Memory B cell (primary cell): ENCODE data around the gene CCDC63.

Experiments used
- ATAC-seq: fragments of 150-1000 bp; cut with Tn5 transposase; 2 replicates; pipeline ENCODE4 v1.10.0; 2021; ENCODE audit warnings: low read depth, mild to moderate bottlenecking, moderate library complexity
- DNase-seq, 2 donors: peaks; one replicate each; pipeline ENCODE4 v3.0.0; 2022; ENCODE audit warnings: low spot score in 2 of 2
- H3K27ac Mint-ChIP-seq: one replicate; pipeline ENCODE4 v1.8.0; 2022; ENCODE audit warnings: mild to moderate bottlenecking, moderate library complexity, mixed read lengths
- H3K27me3 Mint-ChIP-seq: one replicate; pipeline ENCODE4 v1.8.0; 2022; ENCODE audit warnings: mixed read lengths
- H3K36me3 Mint-ChIP-seq: one replicate; pipeline ENCODE4 v1.8.0; 2022; ENCODE audit warnings: mild to moderate bottlenecking, mixed read lengths
- H3K4me1 Mint-ChIP-seq: one replicate; pipeline ENCODE4 v1.8.0; 2022; ENCODE audit warnings: mixed read lengths
- H3K4me3 Mint-ChIP-seq: one replicate; pipeline ENCODE4 v1.8.0; 2022; ENCODE audit warnings: mild to moderate bottlenecking, moderate library complexity, mixed read lengths
- H3K9me3 Mint-ChIP-seq: one replicate; pipeline ENCODE4 v1.8.0; 2022; ENCODE audit warnings: mixed read lengths

CCDC63 gene

GRCh38 chr12:110912263-110912662 lies 65.5 kb downstream of the CCDC63 start:
- H3K4me3 Mint-ChIP-seq = no peak overlapping the region
- H3K27ac Mint-ChIP-seq = peak overlapping the region; percentile 97
- H3K27me3 Mint-ChIP-seq = no peaks in the 10 kb centered on the region
- ATAC-seq (no peak), DNase-seq (no peak)
- peaks cover 36% of the 10 kb centered on the region for H3K4me1 Mint-ChIP-seq
- no peaks in the 10 kb centered on the region for H3K9me3 Mint-ChIP-seq
- H3K36me3 Mint-ChIP-seq = no peaks in the 10 kb centered on the region

GRCh38 chr12:110913119-110914056 lies 66.6 kb downstream of the CCDC63 start:
- Mint-ChIP-seq H3K27me3 (no peaks in the 10 kb centered on the region), H3K27ac (peak overlapping the region; percentile 97), H3K36me3 (no peaks in the 10 kb centered on the region), H3K4me1 (peaks cover 30% of the 10 kb centered on the region), H3K4me3 (no peak overlapping the region), H3K9me3 (no peaks in the 10 kb centered on the region)
- ATAC-seq (peak; percentile 95), DNase-seq (peak; percentile 37 to 69)

GRCh38 chr12:110916295-110916875 lies 69.6 kb downstream of the CCDC63 start:
- DNase-seq = no peak
- no peak for ATAC-seq
- H3K27me3 Mint-ChIP-seq = peaks cover 1% of the 10 kb centered on the region
- no peaks in the 10 kb centered on the region for H3K36me3 Mint-ChIP-seq
- H3K27ac Mint-ChIP-seq = peak overlapping the region; percentile 8
- H3K9me3 Mint-ChIP-seq = no peaks in the 10 kb centered on the region
- peaks cover 32% of the 10 kb centered on the region for H3K4me1 Mint-ChIP-seq
- no peak overlapping the region for H3K4me3 Mint-ChIP-seq

GRCh38 chr12:110917467-110917866 lies 70.7 kb downstream of the CCDC63 start:
- no peak overlapping the region for H3K27ac Mint-ChIP-seq
- H3K4me3 Mint-ChIP-seq = no peak overlapping the region
- peaks cover 29% of the 10 kb centered on the region for H3K4me1 Mint-ChIP-seq
- H3K27me3 Mint-ChIP-seq = peaks cover 1% of the 10 kb centered on the region
- DNase-seq (no peak), ATAC-seq (no peak)
- no peaks in the 10 kb centered on the region for H3K9me3 Mint-ChIP-seq
- H3K36me3 Mint-ChIP-seq = no peaks in the 10 kb centered on the region

GRCh38 chr12:110917961-110918360 lies 71.2 kb downstream of the CCDC63 start:
- Mint-ChIP-seq H3K9me3 (no peaks in the 10 kb centered on the region), H3K27me3 (peaks cover 1% of the 10 kb centered on the region), H3K4me3 (no peak overlapping the region), H3K4me1 (peaks cover 27% of the 10 kb centered on the region), H3K27ac (peak overlapping the region; percentile 38), H3K36me3 (no peaks in the 10 kb centered on the region)
- ATAC-seq (no peak), DNase-seq (no peak)

GRCh38 chr12:110919720-110920119 lies 72.9 kb downstream of the CCDC63 start:
- DNase-seq = no peak
- H3K27ac Mint-ChIP-seq = no peak overlapping the region
- peaks cover 14% of the 10 kb centered on the region for H3K4me1 Mint-ChIP-seq
- no peaks in the 10 kb centered on the region for H3K9me3 Mint-ChIP-seq
- H3K36me3 Mint-ChIP-seq = no peaks in the 10 kb centered on the region
- H3K27me3 Mint-ChIP-seq = peaks cover 3% of the 10 kb centered on the region
- no peak overlapping the region for H3K4me3 Mint-ChIP-seq
- ATAC-seq = no peak

GRCh38 chr12:110920324-110920910 lies 73.6 kb downstream of the CCDC63 start, which contains the start of gene MYL2:
Gene MYL2 (minus strand): TSS chr12:110920579. CDS start chr12:110920529, 50 bp downstream.
- no peak for ATAC-seq
- Mint-ChIP-seq H3K4me3 (no peak within 1 kb of the TSS), H3K27ac (no peak within 1 kb of the TSS), H3K9me3 (no peaks in the 10 kb centered on the region), H3K4me1 (peaks cover 13% of the 10 kb centered on the region), H3K27me3 (peaks cover 3% of the 10 kb centered on the region), H3K36me3 (no peaks in the 10 kb centered on the region)
- DNase-seq = no peak

GRCh38 chr12:110921262-110921661 lies 74.5 kb downstream of the CCDC63 start:
- DNase-seq = no peak
- H3K27me3 Mint-ChIP-seq = peaks cover 3% of the 10 kb centered on the region

GRCh38 chr12:110922652-110923051 lies 75.9 kb downstream of the CCDC63 start:
- peaks cover 3% of the 10 kb centered on the region for H3K27me3 Mint-ChIP-seq

More at GRCh38 chr12:110921262-110921661, 74.5 kb downstream of the CCDC63 start:
- Mint-ChIP-seq H3K36me3 (no peaks in the 10 kb centered on the region), H3K27ac (no peak overlapping the region), H3K4me1 (peaks cover 11% of the 10 kb centered on the region), H3K4me3 (no peak overlapping the region), H3K9me3 (no peaks in the 10 kb centered on the region)
- no peak for ATAC-seq

GRCh38 chr12:110923192-110923591 lies 76.4 kb downstream of the CCDC63 start:
- DNase-seq (no peak), ATAC-seq (no peak)
- peaks cover 3% of the 10 kb centered on the region for H3K27me3 Mint-ChIP-seq
- H3K4me3 Mint-ChIP-seq = no peak overlapping the region
- peaks cover 4% of the 10 kb centered on the region for H3K4me1 Mint-ChIP-seq
- H3K36me3 Mint-ChIP-seq = no peaks in the 10 kb centered on the region
- H3K9me3 Mint-ChIP-seq = no peaks in the 10 kb centered on the region
- H3K27ac Mint-ChIP-seq = no peak overlapping the region

More at GRCh38 chr12:110922652-110923051, 75.9 kb downstream of the CCDC63 start:
- Mint-ChIP-seq H3K27ac (no peak overlapping the region), H3K4me1 (peaks cover 7% of the 10 kb centered on the region), H3K36me3 (no peaks in the 10 kb centered on the region), H3K4me3 (no peak overlapping the region), H3K9me3 (no peaks in the 10 kb centered on the region)
- no peak for DNase-seq
- no peak for ATAC-seq

- DNase-seq (no peak), ATAC-seq (no peak)
- peaks cover 2% of the 10 kb centered on the region for H3K4me1 Mint-ChIP-seq
- no peak overlapping the region for H3K27ac Mint-ChIP-seq
- H3K27me3 Mint-ChIP-seq = peaks cover 3% of the 10 kb centered on the region
- no peaks in the 10 kb centered on the region for H3K36me3 Mint-ChIP-seq
- H3K4me3 Mint-ChIP-seq = no peak overlapping the region
- no peaks in the 10 kb centered on the region for H3K9me3 Mint-ChIP-seq
These were observed 77.0 kb downstream of the CCDC63 start for GRCh38 chr12:110923692-110924334.

GRCh38 chr12:110927546-110927945 lies 80.8 kb downstream of the CCDC63 start:
- no peaks in the 10 kb centered on the region for H3K4me1 Mint-ChIP-seq
- no peaks in the 10 kb centered on the region for H3K36me3 Mint-ChIP-seq
- H3K4me3 Mint-ChIP-seq = no peak overlapping the region
- H3K27ac Mint-ChIP-seq = no peak overlapping the region
- DNase-seq (no peak), ATAC-seq (no peak)
- H3K9me3 Mint-ChIP-seq = no peaks in the 10 kb centered on the region
- H3K27me3 Mint-ChIP-seq = peaks cover 2% of the 10 kb centered on the region

GRCh38 chr12:110928700-110929099 lies 81.9 kb downstream of the CCDC63 start:
- no peaks in the 10 kb centered on the region for H3K36me3 Mint-ChIP-seq
- H3K9me3 Mint-ChIP-seq = no peaks in the 10 kb centered on the region
- no peak overlapping the region for H3K27ac Mint-ChIP-seq
- no peak overlapping the region for H3K4me3 Mint-ChIP-seq
- ATAC-seq (no peak), DNase-seq (no peak)
- no peaks in the 10 kb centered on the region for H3K27me3 Mint-ChIP-seq
- no peaks in the 10 kb centered on the region for H3K4me1 Mint-ChIP-seq

- Mint-ChIP-seq H3K27ac (no peak overlapping the region), H3K4me1 (no peaks in the 10 kb centered on the region), H3K36me3 (no peaks in the 10 kb centered on the region), H3K4me3 (no peak overlapping the region), H3K9me3 (no peaks in the 10 kb centered on the region), H3K27me3 (no peaks in the 10 kb centered on the region)
- DNase-seq (no peak), ATAC-seq (no peak)
These were observed 83.0 kb downstream of the CCDC63 start for GRCh38 chr12:110929818-110930217.
